Measurements from ENCODE around the gene ZMAT2. TPM values are rescaled to one million over a fixed set of nuclear protein-coding genes. Genes with fewer than 3 reads are reported as not detected.
A peak's percentile ranks its signal among the peaks of the same experiment; 100 is the strongest.
"Not testable (repeated sequence)": the region's sequence is repeated elsewhere in the genome, so short reads cannot be mapped to it uniquely, and the experiment has no call there.

The ZMAT2 gene, protein sequence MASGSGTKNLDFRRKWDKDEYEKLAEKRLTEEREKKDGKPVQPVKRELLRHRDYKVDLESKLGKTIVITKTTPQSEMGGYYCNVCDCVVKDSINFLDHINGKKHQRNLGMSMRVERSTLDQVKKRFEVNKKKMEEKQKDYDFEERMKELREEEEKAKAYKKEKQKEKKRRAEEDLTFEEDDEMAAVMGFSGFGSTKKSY
- polyA plus RNA-seq: 10 to 100 TPM; 26.8 to 91.7 (median 67.9) TPM

DNA sequence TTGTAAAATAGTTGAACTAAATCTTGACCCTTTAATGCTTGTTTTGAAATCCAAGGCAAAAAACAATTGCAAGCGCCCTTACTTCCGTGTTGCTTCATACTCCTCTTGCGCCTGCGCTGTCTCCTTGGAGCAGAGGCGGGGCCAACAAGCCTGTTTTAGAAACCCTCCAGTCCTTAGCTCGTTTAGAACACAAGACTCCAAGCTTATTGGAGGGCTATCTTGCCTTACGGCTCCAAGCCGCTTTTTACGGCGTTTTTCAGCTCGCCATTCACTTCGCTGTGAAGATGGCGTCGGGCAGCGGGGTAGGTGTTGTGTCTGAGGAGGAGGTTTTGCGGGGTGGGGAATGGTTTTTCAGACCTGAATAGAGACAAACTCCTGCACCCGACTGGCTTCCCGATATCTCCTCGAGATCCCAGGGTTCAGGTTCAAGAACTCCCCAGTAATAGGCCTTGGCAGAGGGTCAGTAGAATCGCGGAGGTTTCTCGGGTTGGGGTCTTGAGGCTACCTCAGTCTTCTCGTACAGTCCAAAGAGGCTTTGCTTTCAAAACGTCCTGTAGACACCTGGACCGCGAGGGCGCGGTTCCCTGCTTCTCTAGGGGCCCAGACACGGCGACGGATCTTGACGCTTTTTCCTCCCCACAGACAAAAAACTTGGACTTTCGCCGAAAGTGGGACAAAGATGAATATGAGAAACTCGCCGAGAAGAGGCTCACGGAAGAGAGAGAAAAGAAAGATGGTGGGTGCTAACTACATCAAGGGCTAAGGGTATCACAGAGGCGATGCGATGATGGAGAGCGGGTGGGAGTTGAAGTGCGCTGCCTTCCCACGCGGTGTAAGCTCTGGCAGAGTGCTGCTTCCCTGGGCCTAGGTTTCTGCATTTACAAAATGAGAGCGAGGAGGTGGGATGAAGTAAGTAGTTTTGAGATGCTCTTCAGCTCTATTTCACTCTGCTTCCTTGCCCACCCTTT, at the start of gene ZMAT2:
Gene ZMAT2 (plus strand): TSS at position 271 of the 968 bp plus-strand sequence. CDS start 14 bp downstream, at position 285.
- 2 to 3% (median 2%) methylated on average over 44 of the region's 44 CpGs for WGBS, 3 donors
- no peak within 1 kb of the TSS for H3K27ac ChIP-seq (ENCODE audit: low read depth, low read length)

DNA sequence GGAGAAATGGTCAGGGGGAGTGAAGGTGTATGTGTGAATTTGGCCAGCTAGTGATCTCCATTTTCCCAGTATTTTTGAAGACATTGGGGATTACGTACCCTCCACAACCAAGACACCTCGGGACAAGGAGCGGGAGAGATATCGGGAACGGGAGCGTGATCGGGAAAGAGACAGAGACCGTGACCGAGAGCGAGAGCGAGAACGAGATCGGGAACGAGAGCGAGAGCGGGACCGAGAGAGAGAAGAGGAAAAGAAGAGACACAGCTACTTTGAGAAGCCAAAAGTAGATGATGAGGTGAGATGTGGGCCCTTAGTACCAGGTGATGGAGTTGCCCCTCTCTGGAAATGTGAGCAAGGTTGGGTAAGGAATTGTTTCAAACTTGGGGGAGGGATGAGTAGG, 41.4 kb upstream of the ZMAT2 start:
- WGBS, 3 donors: 97% methylated on average over 17 of the region's 17 CpGs
- H3K27ac ChIP-seq (ENCODE audit: low read depth, low read length): no peak overlapping the region

DNA sequence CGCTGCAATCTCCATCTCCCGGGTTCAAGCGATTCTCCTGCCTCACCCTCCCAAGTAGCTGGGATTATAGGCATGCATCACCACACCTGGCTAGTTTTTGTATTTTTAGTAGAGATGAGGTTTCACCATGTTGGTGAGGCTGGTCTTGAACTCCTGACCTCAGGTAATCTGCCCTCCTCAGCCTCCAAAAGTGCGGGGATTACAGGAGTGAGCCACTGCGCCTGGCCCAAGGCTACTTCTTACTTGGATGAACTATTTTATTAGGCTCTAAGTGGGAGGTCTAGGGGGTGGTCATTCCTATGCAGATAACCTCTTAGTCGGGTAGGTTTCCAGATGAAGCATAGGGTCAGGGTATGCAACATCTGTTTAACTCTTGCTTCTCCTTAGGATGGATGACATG, 39.9 kb upstream of the ZMAT2 start:
- H3K27ac ChIP-seq (ENCODE audit: low read depth, low read length): not testable (repeated sequence)
- WGBS, 3 donors: 86 to 92% (median 89%) methylated on average over 6 of the region's 6 CpGs

DNA sequence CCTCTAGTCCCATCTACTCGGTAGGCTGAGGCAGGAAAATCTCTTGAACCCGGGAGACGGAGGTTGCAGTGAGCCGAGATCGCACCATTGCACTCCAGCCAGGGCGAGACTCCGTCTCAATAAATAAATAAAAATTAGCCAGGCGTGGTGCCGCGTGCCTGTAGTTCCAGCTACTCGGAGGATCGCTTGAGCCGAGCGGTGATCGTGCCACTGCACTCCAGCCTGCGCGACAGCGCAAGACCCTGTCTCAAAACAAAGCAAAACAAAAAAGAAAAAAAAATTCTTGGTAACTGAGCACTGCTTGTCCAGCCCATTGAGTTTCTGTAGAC, 36.3 kb upstream of the ZMAT2 start:
- 2 to 15% (median 11%) methylated on average over 17 to 18 of the region's 18 CpGs for WGBS, 3 donors
- peak overlapping the region; percentile 71 for H3K27ac ChIP-seq (ENCODE audit: low read depth, low read length)

DNA sequence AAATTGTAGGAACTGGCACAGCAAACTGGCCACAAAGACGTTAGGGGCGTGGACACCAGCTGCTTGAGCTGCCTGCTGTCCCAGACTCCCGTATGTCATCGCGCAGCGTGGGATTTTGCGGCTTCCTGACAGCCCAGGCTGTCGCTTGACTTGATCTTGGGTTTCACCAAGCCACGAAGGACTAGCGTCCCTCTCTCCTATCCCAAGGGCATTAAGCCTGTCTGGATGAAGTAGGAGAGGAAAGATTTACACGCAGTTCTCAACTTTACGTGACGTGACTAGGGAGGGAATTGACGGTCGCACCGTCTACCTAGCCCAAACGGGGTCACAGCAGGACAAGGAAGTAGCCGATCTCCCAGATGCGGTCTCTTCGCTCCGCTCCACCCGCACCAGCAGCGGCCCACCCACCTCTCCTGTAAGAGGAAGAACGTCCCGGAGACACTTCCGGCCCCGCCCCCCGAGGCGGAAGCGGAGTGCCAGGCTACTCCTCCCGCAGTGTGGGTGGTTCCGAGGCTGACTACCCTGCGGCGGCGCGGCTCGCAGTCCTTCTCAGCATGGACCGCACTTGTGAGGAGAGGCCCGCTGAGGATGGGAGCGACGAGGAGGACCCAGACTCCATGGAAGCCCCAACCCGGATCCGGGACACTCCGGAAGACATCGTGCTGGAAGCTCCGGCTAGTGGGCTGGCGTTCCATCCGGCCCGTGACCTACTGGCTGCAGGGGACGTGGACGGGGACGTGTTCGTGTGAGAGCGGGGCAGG, 35.7 kb upstream of the ZMAT2 start, which contains the start of gene WDR55:
Gene WDR55 (plus strand): TSS at position 546 of the 761 bp plus-strand sequence. CDS start 9 bp downstream, at position 555.
- H3K27ac ChIP-seq (ENCODE audit: low read depth, low read length): peak within 1 kb of the TSS; percentile 71
- 0 to 1% (median 0%) methylated on average over 54 of the region's 54 CpGs for WGBS, 3 donors

DNA sequence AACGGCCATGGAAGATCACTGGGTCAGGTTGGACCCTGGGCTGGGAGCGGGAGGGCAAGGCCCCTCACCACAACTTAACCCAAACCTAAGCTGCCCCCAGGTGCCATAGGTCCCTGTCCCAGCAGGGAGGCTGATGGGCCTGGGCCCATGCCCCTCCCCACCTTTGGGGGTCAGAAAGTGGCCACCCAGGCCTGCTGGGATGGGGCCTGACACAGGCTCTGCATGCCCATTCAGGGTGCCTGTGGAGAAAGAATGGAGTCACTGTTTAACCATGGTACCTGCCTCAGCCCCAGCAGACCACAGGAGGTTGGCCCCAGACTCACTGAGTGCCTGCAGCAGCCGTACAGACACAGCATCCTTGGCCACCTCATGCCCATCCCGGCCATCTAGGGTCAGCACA, 29.2 kb upstream of the ZMAT2 start:
- WGBS, 3 donors: 92 to 98% (median 92%) methylated on average over 3 to 4 of the region's 4 CpGs

DNA sequence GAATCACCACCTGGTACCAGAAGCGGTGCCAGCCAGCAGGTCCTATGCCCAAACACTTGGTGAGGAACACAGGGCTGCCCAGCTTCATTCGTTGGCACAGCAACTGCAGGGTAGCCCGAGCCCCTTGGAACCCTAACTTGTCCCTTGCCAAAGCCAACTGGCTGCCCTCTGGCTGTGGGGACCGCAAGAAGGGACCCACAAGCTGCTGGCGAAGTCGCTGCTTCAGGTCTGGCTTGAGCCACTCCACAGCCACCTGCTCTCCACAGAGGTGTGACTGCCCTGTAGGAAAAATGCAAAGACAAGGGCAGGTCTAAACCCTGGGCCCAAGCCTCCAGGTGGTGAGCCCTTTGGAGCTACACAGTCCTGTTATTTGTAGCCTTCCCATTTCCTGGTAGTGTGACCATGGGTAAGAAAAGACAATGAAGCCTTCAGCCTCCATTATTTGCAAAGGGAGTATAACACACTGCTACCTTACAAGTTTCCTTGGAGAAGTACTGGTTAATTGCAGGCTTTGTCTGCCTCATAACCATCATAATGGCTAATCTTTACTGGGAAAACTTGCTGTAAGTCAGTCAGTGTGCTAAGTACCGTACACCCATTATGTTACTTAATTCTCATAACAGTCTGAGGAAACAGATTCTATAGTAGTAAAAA, 28.6 kb upstream of the ZMAT2 start:
- 96 to 99% (median 97%) methylated on average over 5 to 6 of the region's 7 CpGs for WGBS, 3 donors
- no peak overlapping the region for H3K27ac ChIP-seq (ENCODE audit: low read depth, low read length)

More for the DNA sequence above, 29.2 kb upstream of the ZMAT2 start:
- not testable (repeated sequence) for H3K27ac ChIP-seq (ENCODE audit: low read depth, low read length)

DNA sequence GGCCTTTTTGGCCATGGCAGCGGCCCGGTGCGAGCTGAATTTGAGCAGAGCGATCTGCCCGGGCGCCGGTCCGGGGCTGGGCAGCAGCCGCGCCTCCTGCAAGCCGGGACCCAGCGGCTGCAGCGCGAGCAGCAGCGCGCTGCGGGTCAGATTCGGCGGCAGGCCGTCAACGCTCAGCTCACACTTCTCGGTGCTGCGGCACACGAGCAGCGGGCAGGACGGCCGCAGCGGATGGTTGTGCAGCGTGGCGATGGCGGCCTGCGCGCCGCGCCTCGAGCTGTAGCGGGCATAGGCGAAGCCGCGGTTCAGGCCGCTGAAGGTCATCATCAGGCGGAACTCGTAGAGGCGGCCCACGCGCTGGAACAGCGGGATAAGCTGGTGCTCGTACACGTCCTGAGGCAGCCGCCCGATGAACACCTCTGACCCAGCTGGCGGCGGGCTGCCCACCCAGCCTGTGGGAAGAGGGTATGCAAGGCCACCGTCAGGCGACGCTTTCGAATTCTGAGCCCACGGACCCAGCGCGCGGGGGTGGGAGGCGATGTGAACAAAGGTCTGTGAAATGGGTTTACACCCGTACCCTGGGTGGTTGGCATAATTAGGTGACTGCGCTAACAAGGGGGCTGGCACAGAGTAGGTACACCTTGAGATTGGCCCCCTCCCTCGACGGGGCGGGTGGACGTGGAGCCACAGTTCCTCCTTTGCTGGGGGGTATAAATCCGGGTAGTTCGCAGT, 27.6 kb upstream of the ZMAT2 start:
- H3K27ac ChIP-seq (ENCODE audit: low read depth, low read length): no peak overlapping the region
- 48 to 72% (median 69%) methylated on average over 67 to 70 of the region's 70 CpGs for WGBS, 3 donors

DNA sequence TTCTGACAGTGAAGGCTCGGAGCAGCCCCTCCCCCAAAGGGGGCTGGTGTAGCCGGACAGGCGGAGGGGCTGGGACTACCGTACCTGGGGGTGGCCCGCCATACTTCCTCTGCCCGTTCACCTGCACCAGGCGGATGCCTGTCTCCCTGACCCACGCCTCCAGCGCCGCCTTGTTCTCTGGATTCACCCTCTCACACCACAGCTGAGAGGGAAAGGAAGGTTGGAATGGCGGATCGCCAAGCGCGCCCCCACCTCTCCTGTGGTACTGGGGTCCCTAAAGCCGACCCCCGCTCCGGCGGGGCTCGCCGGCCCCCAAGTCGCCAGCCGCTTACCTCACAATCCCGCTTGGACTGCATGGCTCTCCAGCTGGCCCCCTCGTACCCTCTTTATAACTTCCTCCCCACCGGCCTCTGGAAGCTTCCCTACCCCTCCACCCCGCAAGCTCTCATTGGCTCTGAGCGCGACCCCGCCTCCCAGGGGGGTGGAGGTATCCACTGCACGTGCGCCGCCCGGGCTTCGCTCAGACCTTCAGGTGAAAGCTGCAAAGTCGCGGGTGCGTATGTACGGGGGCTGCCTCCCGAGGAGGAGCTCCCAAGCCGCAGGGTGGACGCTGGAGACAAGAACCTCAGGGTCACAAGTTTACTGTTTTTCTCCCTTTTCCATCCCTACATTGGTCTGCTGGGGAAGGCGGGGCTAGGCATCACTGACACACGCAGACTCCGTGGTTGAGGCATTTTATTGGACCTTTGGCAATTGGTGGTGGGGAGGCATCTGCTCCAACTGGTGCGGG, 26.9 kb upstream of the ZMAT2 start, which contains the start of gene DND1:
Gene DND1 (minus strand): TSS at position 390 of the 790 bp plus-strand sequence. CDS start 34 bp downstream, at position 356.
- H3K27ac ChIP-seq (ENCODE audit: low read depth, low read length): no peak within 1 kb of the TSS
- WGBS, 3 donors: 85 to 92% (median 89%) methylated on average over 33 to 45 of the region's 45 CpGs

DNA sequence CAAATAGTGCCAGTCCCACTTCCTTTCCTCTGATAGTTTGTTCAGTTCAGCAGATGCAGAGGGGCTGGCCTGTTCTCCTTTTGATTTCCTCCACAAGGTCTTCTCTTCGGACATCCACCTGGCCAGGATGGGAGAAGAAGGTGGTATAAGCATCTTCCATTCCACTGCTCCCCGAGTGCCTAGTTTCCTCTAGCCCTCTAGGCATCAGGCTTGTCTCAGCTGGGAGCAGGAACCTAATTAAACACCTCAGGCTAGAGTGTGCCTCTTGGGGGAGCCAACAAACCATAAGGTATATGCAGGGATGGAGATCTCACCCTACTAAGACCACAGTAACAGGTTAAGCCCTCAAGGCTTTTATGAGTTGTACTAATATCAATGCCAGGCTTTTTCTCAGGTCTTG, 26.0 kb upstream of the ZMAT2 start:
- 85 to 86% (median 85%) methylated on average over 2 of the region's 2 CpGs for WGBS, 3 donors

DNA sequence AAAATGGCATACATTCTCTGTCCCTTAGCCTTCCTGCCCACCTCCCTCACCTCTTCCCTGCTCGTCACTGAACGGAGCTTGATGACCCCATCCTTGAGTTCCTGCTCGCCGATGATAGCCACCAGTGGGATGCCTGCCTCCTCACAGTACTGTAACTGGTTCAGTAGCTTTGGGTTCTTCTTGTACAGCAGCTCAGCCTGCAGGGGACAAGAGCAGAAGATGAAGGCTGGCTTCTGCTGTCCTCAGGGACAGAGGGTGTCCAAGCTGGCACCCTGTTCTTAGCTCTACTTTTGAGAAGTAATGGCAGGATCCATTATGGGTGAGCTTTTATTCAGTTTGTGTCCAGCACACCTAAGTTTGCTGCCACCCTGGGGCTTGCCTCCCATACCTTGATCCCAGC, 25.6 kb upstream of the ZMAT2 start:
- no peak overlapping the region for H3K27ac ChIP-seq (ENCODE audit: low read depth, low read length)
- WGBS, 3 donors: 91 to 94% (median 92%) methylated on average over 4 of the region's 4 CpGs

More for the DNA sequence above, 26.0 kb upstream of the ZMAT2 start:
- no peak overlapping the region for H3K27ac ChIP-seq (ENCODE audit: low read depth, low read length)

DNA sequence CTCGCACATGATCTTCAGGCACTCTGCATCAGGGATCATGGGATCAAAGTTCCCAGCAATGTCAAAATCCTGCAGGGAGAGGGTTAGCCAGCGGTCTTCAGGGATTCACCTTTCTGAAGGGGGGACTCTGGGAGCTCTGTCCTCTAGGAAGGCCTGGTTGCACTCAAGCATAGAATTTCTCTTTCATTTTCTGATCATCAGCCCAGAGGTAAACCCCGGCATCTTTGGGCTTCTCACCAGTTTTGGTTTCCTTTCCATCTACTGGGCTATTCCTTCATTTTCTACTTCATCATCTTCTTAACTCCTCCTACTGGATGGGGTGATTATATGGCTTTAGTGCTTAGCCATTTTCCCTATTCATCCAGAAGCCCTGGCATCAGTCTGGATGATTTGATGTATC, 22.3 kb upstream of the ZMAT2 start:
- H3K27ac ChIP-seq (ENCODE audit: low read depth, low read length): no peak overlapping the region
- 78 to 96% (median 94%) methylated on average over 3 of the region's 3 CpGs for WGBS, 3 donors

DNA sequence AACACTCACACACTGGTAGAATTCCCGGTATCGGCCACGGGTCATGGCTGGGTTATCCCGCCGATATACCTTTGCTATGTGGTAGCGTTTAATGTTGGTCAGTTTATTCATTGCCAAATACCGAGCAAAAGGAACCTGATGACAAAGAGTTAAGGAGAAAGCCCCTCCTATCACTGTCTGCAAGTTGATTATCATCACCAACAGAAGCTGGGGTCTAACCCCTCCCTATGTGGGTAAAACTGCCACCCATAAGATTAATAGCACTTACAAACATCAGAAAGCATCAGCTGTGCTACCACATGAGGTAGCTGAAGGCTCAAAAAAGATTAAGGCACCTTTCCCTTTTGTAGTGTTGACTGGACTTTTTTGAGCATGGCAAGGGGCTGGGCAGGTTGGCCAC, 21.3 kb upstream of the ZMAT2 start:
- WGBS, 3 donors: 96 to 98% (median 97%) methylated on average over 7 of the region's 7 CpGs
- H3K27ac ChIP-seq (ENCODE audit: low read depth, low read length): no peak overlapping the region

DNA sequence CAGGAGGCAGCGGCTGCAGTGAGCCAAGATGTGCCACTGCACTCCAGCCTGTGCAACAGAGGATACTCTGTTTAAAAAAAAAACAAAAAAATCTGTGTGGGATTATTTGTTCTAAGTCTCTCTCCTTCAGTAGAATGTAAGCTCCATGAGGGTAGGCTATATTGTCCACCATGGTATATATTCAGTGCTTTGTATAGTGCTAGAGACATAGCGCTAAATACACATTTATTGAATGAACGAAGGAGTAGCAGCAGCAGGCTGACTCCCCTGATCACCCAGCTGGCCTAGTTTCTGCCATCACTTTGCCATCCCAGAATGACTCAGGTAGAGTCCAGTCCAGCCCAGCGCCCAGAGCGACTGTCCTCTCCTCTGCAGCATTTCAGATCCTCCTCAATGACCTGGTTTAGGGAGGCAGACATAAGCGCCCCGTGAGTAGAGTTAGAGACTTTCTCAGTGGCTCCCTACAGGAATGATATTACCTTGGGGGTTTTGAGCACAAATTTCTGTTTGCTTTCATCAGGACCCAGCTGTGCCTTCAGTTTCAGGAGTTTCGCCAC, 9.8 kb upstream of the ZMAT2 start:
- no peak overlapping the region for H3K27ac ChIP-seq (ENCODE audit: low read depth, low read length)
- WGBS, 3 donors: 44 to 59% (median 57%) methylated on average over 8 of the region's 8 CpGs

DNA sequence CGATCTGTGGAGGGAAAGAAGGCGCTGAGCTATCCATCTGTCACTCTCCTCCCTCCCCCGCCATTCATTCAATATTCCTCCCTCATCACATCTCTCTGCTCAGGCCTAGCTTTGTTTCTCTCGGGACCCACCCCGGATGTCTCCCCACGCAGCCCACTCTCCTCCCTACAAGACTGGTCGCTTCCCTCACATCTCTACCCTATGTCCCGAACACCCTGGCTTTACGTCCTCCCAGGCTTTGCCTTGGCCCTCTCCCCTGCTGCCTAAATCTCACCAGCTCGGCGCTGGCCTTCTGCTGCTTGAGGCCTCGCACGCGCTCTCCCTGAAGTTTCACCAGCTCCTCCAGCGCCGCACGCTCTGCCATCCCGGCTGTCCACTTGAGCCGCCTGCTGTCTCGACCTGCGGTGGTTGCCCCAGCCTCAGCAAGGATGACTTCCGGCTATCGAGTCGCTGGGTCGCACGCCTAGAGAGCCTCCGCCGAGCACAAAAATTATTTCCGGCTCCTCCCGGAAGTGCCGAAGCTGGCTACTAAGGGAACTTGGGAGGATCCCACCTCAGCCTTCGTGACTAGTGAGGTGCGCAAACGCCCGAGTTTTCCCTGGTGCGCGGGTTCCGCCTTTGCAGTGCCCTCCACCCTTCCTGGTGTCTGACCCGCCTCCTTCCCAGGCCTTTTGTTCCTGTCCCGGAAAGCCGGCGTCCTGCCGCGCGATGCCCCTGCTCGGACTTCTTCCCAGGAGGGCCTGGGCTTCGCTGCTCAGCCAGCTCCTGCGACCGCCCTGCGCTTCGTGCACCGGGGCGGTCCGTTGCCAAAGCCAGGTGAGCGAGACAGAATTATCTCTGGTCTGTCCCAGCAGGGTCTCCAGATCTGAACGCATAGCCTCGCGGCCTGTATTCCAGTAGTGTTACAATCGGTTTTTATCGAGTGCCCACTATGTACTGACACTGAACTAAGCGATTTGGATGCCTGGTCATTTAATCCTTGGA, 9.0 kb upstream of the ZMAT2 start, which contains the start of the genes HARS1 and HARS2:
Gene HARS1 (minus strand): TSS at position 430 of the 984 bp plus-strand sequence. CDS start 66 bp downstream, at position 364.
Gene HARS2 (plus strand): TSS at position 515 of the 984 bp plus-strand sequence. CDS start 194 bp downstream, at position 709.
- 0 to 1% (median 1%) methylated on average over 61 of the region's 61 CpGs for WGBS, 3 donors
- no peak within 1 kb of the TSS for H3K27ac ChIP-seq (ENCODE audit: low read depth, low read length)

Data from adipose tissue (tissue), 3 donors.